ENCODE results near the gene AATF. TPM values are rescaled to one million over a fixed set of nuclear protein-coding genes. Genes with fewer than 3 reads are reported as not detected.

AATF gene
- total RNA-seq, 2 donors from 2014 or later: 28.8 to 41.3 TPM

GRCh38 chr17:37100231-37100630, 151.5 kb downstream of the AATF start:
- H3K27me3 ChIP-seq (replicated peaks; ENCODE audit: insufficient read depth): no peaks in the 10 kb centered on the region
- DNase-seq (ENCODE audit: low spot score) (no peak), ATAC-seq (ENCODE audit: insufficient number of reproducible peaks, low FRiP score, low read depth) (no peak)
- peaks cover 26% of the 10 kb centered on the region for H3K36me3 ChIP-seq
- no peaks in the 10 kb centered on the region for H3K9me3 ChIP-seq
- no peak for TF ChIP-seq CTCF (IDR thresholded peaks at IDR 0.05)
- no peak overlapping the region for H3K4me3 ChIP-seq
- H3K4me1 ChIP-seq (ENCODE audit: control insufficient read depth in 1 of 2, low read depth in 2 of 2): no peaks in the 10 kb centered on the region
- H3K27ac ChIP-seq: no peak overlapping the region

GRCh38 chr17:37101306-37101705, 152.6 kb downstream of the AATF start:
- H3K36me3 ChIP-seq: peaks cover 19% of the 10 kb centered on the region

GRCh38 chr17:37103231-37103630, 154.5 kb downstream of the AATF start:
- DNase-seq (ENCODE audit: low spot score): no peak
- TF ChIP-seq CTCF (IDR thresholded peaks at IDR 0.05): no peak
- Histone ChIP-seq H3K27ac (no peak overlapping the region), H3K36me3 (peaks cover 8% of the 10 kb centered on the region), H3K9me3 (no peaks in the 10 kb centered on the region), H3K4me3 (no peak overlapping the region), H3K27me3 (replicated peaks; ENCODE audit: insufficient read depth) (no peaks in the 10 kb centered on the region), H3K4me1 (ENCODE audit: control insufficient read depth in 1 of 2, low read depth in 2 of 2) (peaks cover 0 to 9% of the 10 kb centered on the region in 2 donors)
- ATAC-seq (ENCODE audit: insufficient number of reproducible peaks, low FRiP score, low read depth): no peak

More at GRCh38 chr17:37101306-37101705, 152.6 kb downstream of the AATF start:
- no peak for ATAC-seq (ENCODE audit: insufficient number of reproducible peaks, low FRiP score, low read depth)
- Histone ChIP-seq H3K4me1 (ENCODE audit: control insufficient read depth in 1 of 2, low read depth in 2 of 2) (no peaks in the 10 kb centered on the region), H3K27me3 (replicated peaks; ENCODE audit: insufficient read depth) (no peaks in the 10 kb centered on the region), H3K27ac (no peak overlapping the region), H3K4me3 (no peak overlapping the region), H3K9me3 (no peaks in the 10 kb centered on the region)
- TF ChIP-seq CTCF (IDR thresholded peaks at IDR 0.05): no peak
- DNase-seq (ENCODE audit: low spot score): no peak

- no peak for TF ChIP-seq CTCF (IDR thresholded peaks at IDR 0.05)
- peaks cover 8% of the 10 kb centered on the region for H3K36me3 ChIP-seq
- DNase-seq (ENCODE audit: low spot score): no peak
Observed at GRCh38 chr17:37106049-37106448, 157.3 kb downstream of the AATF start.

More at GRCh38 chr17:37106049-37106448, 157.3 kb downstream of the AATF start:
- H3K4me1 ChIP-seq (ENCODE audit: control insufficient read depth in 1 of 2, low read depth in 2 of 2): peaks cover 0 to 9% of the 10 kb centered on the region in 2 donors
- H3K27ac ChIP-seq: no peak overlapping the region
- H3K4me3 ChIP-seq: no peak overlapping the region
- no peaks in the 10 kb centered on the region for H3K27me3 ChIP-seq (replicated peaks; ENCODE audit: insufficient read depth)
- no peaks in the 10 kb centered on the region for H3K9me3 ChIP-seq
- no peak for ATAC-seq (ENCODE audit: insufficient number of reproducible peaks, low FRiP score, low read depth)

Other genes starting within 250 kb of the AATF start
- not detected for gene LHX1, start 11.5 kb upstream of the AATF start, total RNA-seq

Measured in thoracic aorta (tissue), 2 donors.